NT2/D1 (cell line): ENCODE measurements around the gene SREBF2.

Experiments used
- DNase-seq: peaks from one replicate; pipeline ENCODE4 v3.0.0-alpha.2; 2011; ENCODE audit warnings: low read depth, low spot score
- H3K27me3 ChIP-seq: 2 replicates; pipeline ENCODE4 v1.6.0; 2011; ENCODE audit warnings: mild to moderate bottlenecking; ENCODE audit not compliant: insufficient read length, insufficient read depth
- H3K36me3 ChIP-seq: 2 replicates; pipeline ENCODE4 v1.6.1; 2011; ENCODE audit warnings: mild to moderate bottlenecking, low read length, mixed read lengths; ENCODE audit not compliant: insufficient read depth, insufficient read length
- H3K4me1 ChIP-seq: 2 replicates; pipeline ENCODE4 v1.5.1; 2011; ENCODE audit not compliant: insufficient read depth, insufficient read length
- H3K4me3 ChIP-seq: 2 replicates; pipeline ENCODE4 v1.5.1; 2011; ENCODE audit warnings: low read depth; ENCODE audit not compliant: insufficient read length
- H3K9ac ChIP-seq: 2 replicates; pipeline ENCODE4 v1.6.0; 2011; ENCODE audit warnings: low read depth; ENCODE audit not compliant: insufficient read length
- H3K9me3 ChIP-seq: 2 replicates; pipeline ENCODE4 v1.5.1; 2011; ENCODE audit warnings: mild to moderate bottlenecking, low read length; ENCODE audit not compliant: insufficient read depth
- SUZ12 ChIP-seq: IDR thresholded peaks from 2 replicates; pipeline ENCODE4 v1.6.1; 2011; ENCODE audit not compliant: insufficient read length, insufficient read depth; ENCODE audit errors: extremely low read depth
- YY1 ChIP-seq: IDR thresholded peaks from 2 replicates; pipeline ENCODE4 v1.6.1; 2011; ENCODE audit not compliant: insufficient read length, insufficient read depth
- ZNF274 ChIP-seq: IDR thresholded peaks from 2 replicates; pipeline ENCODE4 v1.6.1; 2011; ENCODE audit warnings: mild to moderate bottlenecking, low read depth, low read length

SREBF2 gene

DNA sequence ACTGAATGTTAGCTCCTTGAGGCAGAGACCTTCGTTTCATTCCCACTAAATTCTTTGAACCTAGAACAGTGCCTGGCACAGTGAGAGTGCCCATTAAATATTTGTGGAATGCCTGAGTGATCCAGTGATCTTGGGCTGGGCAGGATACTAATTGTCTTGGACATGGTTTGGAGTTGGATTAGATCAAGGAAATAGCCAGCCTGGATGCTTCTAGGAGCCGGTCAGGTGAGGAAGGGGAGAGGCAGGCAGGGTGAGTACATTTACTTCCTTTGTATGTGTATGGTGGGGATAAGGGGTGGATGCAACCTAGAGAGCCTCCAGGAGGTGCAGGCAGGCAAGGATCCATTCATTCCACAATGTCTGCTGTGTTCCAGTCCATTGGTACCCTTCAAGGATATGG is 3.6 kb downstream of the SREBF2 start:
- H3K36me3 ChIP-seq, result peaks cover 44% of the 10 kb centered on the region
- no peak for TF ChIP-seq YY1
- no peak for TF ChIP-seq SUZ12
- no peak for TF ChIP-seq ZNF274
- H3K4me3 ChIP-seq, result no peak overlapping the region
- H3K4me1 ChIP-seq, result no peaks in the 10 kb centered on the region
- peaks cover 4% of the 10 kb centered on the region; the same call in 1 of the 2 replicates for H3K9me3 ChIP-seq
- no peaks in the 10 kb centered on the region for H3K27me3 ChIP-seq
- no peak for DNase-seq
- no peak overlapping the region for H3K9ac ChIP-seq

DNA sequence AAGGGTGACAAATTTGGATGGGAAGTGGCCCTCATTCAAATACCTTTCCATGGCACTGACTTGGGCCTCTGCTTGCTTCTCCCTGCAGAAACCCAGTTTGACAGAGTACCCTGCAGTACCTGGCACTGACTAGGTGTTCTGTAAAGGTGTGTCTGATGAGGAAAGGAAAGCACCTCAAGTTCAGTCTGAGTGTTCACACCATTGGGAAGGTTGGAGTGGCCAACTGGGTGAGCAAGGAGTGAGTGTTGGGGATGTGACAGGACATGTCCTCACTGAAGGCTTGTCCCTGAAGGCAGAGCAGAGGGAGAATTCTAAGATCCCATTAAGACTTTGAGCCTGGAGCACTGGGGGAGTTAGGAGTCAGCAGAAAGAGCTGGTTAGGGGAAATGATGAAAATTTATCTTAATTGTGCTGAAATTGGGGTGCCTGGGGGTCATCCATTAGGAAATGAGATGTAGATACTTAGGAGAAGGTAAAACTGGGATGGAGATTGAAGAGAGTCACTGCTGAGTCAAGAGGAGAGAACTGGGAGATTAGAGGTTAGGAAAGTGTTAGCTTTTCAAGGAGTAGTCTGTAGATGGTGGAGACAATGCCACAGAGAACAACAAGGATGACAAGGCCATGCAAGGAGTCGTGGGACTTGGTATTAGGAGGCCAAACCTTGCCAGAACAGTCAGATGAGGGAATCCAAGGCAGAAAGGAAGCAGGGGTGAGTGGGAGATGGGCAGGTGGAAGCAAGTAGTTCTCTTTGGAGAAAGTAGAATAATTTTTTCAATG is 6.1 kb downstream of the SREBF2 start:
- Histone ChIP-seq H3K36me3 (peaks cover 55% of the 10 kb centered on the region), H3K4me3 (no peak overlapping the region)

DNA sequence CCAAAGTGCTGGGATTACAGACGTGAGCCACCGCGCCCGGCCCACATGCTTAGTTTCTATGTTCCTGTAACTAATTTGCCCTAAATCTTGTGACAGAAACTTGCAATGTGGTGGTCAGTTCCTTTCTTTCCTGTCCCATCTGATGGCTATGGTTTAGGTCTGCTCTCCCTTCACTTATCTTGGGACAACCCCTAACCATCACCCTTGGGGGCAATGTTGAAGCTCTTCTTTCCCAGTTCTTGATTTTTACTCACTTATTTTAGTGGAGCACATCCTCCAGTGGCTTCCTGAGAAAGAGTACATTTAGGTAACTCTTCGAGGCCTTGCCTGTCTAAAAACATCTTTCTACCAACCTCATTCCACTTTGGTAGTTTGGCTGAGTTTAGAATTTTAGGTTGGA is 7.3 kb downstream of the SREBF2 start:
- H3K4me1 ChIP-seq, result no peaks in the 10 kb centered on the region
- H3K4me3 ChIP-seq, result no peak overlapping the region
- H3K9me3 ChIP-seq, result no peaks in the 10 kb centered on the region
- DNase-seq, result no peak
- no peak overlapping the region for H3K9ac ChIP-seq
- TF ChIP-seq ZNF274, result no peak
- TF ChIP-seq YY1, result no peak
- no peak for TF ChIP-seq SUZ12
- H3K27me3 ChIP-seq, result no peaks in the 10 kb centered on the region
- H3K36me3 ChIP-seq, result peaks cover 50% of the 10 kb centered on the region

More for the DNA sequence above, 6.1 kb downstream of the SREBF2 start:
- no peaks in the 10 kb centered on the region for H3K27me3 ChIP-seq
- H3K9me3 ChIP-seq, result no peaks in the 10 kb centered on the region
- H3K9ac ChIP-seq, result no peak overlapping the region
- no peak for DNase-seq
- no peaks in the 10 kb centered on the region for H3K4me1 ChIP-seq
- no peak for TF ChIP-seq YY1
- no peak for TF ChIP-seq SUZ12
- TF ChIP-seq ZNF274, result no peak

DNA sequence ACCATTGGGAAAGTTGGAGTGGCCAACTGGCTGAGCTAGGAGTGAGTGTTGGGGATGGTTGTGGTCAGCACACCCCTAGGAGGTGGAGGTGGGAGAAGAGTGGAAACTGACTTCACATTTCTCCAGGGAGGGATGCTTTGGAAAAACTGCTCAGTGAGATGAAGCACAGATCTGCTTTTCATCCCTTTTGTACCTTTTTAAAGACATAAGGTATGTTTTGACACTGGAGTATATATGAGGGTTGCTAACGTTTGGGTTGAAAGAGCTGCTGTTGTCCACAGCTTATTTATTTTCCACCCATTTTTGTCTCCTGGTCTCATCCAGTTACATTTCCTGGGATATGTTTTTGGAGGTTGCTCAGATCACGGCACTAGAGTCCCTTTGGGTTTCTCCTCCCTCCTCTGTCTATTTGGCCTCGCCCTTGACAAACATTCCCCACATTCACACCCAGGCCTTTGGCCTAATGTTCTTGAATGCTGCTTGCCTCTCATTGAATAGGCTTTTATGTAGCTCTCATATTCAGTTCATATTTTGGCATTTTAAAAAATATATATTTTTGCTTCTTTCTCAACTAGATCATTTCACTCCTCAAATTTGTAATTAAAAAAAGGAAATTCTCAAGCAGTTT is 8.3 kb downstream of the SREBF2 start:
- Histone ChIP-seq H3K4me1 (no peaks in the 10 kb centered on the region), H3K36me3 (peaks cover 42% of the 10 kb centered on the region), H3K27me3 (no peaks in the 10 kb centered on the region), H3K9ac (peak overlapping the region; percentile 3), H3K4me3 (no peak overlapping the region), H3K9me3 (no peaks in the 10 kb centered on the region)
- no peak for DNase-seq
- TF ChIP-seq YY1 (no peak), SUZ12 (no peak), ZNF274 (no peak)

DNA sequence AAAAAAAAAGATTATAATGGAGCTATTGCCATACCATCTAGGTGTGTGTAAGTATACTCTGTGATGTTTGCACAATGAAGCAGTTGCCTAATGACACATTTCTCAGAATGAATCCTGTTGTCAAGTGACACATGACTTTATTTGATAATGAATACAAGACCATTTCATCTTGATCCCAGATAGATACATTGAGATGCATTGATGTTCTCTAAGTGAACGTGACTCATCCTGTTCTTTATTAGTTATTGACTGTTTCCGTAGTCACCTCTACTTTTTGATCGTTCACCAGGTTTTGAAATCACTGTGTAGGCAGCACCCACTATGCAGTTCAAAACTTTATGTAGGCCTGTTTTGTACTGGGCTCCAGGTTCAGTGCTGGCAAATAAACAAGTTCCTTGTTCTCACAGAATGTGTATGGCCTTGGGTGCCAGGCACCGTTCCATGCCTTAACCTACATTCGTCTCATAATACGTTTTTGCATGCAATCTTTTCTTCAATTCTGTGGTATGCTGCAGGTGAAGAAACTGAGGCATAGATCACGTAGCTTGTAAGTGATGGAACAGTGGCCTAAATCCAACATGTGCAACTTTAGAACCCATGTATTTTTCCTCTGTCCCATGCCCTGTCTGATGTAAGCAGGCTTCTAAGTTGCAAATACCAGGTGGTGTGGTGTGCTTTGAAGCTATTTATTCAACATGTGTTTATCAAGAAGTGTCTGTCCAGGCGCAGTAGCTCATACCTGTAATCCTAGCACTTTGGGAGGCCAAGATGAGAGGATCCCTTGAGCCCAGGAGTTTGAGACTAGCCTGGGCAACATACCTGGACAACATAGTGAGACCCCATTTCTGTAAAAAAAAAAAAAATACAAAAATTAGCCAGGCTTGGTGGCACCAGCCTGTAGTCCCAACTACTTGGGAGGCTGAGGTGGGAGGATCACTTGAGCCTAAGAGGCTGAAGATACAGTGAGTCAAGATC is 10.4 kb downstream of the SREBF2 start:
- no peaks in the 10 kb centered on the region for H3K27me3 ChIP-seq
- DNase-seq, result no peak
- peaks cover 33% of the 10 kb centered on the region for H3K36me3 ChIP-seq
- H3K9ac ChIP-seq, result no peak overlapping the region
- no peaks in the 10 kb centered on the region for H3K9me3 ChIP-seq
- H3K4me3 ChIP-seq, result no peak overlapping the region
- TF ChIP-seq SUZ12 (no peak), ZNF274 (no peak), YY1 (no peak)
- H3K4me1 ChIP-seq, result no peaks in the 10 kb centered on the region

DNA sequence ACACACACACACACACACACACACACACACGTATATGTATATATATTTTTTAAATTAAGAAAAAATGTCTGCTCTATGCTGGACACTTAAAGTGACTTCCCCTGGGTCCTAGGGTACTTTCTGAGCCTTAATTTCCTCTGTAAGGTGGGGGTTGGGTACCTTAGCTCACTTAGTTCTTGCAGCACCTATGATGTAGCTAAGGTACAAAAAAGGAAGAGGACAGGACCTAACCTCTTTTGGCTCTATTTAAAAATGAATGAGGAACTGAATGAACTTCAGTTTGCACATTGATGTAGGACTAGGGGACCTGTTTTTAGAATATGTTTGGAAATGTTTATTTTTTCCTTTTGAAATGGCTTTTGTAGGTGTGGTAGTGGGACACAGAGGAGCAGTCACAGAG is 11.1 kb downstream of the SREBF2 start:
- no peak overlapping the region for H3K9ac ChIP-seq
- TF ChIP-seq ZNF274 (no peak), YY1 (no peak), SUZ12 (no peak)
- no peak for DNase-seq
- H3K27me3 ChIP-seq, result no peaks in the 10 kb centered on the region
- no peaks in the 10 kb centered on the region for H3K9me3 ChIP-seq
- H3K4me3 ChIP-seq, result no peak overlapping the region
- no peaks in the 10 kb centered on the region for H3K4me1 ChIP-seq
- H3K36me3 ChIP-seq, result peaks cover 26% of the 10 kb centered on the region
